Stimulated activated CD4-positive, alpha-beta T cell treated with anti-CD3 and anti-CD28 coated beads, Interleukin-1b, Interleukin-23, amount 100 ng/mL, for 24 hours (primary cell): ENCODE results near the gene PRKD2.

Experiments
- DNase-seq, 4 experiments: peaks; one replicate each; pipeline ENCODE4 v3.0.0-alpha.2; 2020; ENCODE audit warnings: low read depth in 4 of 4, low spot score in 1 of 4

Gene PRKD2

DNA sequence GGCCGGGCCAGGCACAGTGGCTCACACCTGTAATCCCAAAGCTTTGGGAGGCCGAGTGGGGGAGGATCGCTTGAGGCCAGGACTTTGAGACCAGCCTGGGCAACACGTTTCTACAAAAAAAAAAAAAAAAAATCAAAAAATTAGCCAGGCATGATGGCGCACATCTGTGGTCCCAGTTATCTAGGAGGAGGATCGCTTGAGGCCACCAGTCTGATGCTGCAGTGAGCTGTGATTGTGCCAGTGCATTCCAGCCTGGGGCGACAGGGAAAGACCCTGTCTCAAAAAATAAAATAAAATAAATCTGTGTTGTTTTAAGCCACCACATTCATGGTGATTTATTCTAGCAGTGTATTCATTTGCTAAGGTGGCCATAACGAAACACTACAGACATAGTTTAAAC, 51.8 kb downstream of the PRKD2 start:
- no peak for DNase-seq

DNA sequence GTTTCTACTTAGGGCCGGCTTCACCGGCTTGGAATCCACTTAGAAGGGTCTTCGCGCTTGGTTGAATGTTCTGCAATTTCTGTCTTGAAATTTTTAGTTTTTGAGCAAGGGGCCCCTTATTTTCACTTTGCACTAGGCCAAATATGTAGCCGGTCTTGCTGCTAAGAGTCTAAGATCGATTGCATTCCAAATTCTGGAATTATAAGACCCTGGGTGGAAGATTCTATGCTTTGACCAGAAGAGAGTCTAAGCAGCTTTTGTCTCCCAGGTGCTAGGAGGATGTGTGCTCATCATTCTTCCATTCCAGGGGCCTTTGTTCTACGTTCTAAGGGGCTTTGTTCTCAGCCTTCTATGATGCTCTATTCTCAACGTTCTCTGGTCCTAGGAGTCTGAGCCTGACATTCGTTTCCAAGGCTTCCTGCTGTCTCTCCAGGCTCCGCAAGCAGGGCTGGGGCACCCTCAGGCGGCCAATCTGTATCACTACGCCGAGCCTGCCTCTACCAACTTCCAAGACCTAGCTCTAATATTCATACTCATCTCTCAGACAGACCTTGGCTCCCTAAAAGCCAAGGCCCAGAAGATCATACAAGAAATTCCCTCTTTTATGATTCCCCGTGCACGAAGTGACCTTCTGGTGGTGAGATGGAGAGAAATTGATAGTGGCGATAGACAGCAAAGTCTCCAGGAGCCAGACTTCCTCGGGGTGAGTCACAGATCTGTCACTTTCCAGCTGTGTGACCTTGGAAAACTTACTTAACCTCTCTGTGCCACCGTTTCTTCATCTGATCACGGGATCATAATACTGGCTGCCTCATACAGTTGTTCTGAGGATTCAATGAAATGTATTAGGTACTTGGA, 55.0 kb downstream of the PRKD2 start:
- DNase-seq: peak in 3 of 4 experiments; percentile 38 to 68 (median 55)

DNA sequence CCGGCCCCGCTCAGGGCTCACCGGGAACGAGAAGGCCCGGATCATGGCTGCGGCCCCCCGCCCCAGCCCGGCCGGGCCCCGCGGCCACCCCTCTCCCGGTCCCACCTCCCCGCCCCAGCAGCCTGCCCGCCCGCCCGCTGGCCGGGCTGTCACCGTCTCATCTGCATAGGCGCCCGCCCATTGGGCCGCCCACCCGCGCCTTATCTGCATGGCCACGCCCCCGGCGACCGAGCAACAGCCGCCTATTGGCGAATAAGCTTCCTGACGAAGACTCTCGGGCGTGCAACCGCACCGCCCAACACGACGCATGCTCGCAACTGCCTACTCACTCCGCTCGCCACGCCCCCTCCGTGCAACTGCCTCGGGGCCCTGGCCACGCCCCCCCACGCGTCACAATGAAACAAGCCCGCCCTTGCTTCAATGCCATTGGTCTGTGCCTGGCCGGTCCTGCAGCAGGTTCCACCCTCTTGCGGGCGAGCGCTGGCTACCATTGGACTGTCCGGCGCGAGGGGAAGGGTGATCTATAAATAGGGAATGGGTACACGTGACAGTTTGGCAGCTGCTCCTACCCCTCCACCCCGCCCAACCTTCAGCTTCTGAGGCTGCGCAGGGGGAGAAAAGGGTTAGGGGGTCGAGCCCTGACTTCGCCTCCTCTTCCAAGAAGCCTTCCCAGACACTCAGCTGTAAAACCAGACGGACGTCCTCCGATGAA, 55.7 kb downstream of the PRKD2 start, which contains the start of gene DACT3:
DACT3 (minus strand) TSS at position 163 of the 712 bp plus-strand sequence; CDS start at position 45, 118 bp downstream.
- peak; percentile 100 for DNase-seq

DNA sequence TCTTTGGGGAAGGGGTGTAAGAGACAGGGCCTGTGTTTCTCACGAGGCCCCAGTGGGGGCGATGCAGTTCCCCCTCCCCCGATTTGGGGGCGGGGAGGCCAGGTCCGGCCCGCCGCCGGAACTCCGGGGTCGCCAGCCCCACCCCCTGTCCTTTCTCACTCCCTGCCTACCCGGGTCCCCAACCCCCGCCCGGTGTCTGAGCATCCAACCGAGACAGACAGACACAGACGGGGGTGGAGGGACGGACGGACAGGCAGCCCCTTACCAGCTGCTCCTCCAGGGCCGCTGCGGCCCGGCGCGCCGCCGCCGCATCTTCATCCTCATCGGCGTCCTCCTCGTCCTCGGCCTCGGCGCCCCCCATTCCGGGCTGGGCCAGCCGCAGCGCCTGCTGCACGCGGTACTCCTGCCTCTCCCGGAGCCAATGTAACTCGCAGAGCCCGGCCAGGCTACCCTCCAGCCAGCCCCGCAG, 56.3 kb downstream of the PRKD2 start:
- DNase-seq: no peak

DNA sequence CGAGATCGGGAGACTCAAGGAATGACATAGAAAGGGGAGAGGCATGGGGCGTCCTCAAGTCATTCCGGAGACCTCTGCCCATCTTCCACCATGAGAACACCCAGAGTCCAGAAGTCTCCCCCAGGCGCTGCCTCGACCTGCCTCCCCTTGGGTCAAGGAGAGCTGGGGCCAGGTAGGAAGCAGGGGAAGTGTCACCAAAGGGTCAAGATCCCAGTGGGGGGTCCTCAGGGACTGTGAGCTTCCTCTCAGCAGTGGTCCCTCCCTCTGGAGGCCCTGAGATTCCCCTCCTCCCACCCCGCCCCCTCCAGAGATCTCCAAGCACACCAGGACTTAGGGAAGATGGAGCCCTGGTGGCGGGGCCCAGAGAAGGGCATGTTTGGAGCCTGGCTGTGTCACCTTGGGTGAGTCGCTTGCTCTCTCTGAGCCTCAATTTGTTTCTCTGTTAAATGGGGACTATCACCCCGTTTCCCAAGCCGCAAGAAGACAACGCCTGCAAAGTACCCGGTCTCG, 56.9 kb downstream of the PRKD2 start:
- DNase-seq: no peak

DNA sequence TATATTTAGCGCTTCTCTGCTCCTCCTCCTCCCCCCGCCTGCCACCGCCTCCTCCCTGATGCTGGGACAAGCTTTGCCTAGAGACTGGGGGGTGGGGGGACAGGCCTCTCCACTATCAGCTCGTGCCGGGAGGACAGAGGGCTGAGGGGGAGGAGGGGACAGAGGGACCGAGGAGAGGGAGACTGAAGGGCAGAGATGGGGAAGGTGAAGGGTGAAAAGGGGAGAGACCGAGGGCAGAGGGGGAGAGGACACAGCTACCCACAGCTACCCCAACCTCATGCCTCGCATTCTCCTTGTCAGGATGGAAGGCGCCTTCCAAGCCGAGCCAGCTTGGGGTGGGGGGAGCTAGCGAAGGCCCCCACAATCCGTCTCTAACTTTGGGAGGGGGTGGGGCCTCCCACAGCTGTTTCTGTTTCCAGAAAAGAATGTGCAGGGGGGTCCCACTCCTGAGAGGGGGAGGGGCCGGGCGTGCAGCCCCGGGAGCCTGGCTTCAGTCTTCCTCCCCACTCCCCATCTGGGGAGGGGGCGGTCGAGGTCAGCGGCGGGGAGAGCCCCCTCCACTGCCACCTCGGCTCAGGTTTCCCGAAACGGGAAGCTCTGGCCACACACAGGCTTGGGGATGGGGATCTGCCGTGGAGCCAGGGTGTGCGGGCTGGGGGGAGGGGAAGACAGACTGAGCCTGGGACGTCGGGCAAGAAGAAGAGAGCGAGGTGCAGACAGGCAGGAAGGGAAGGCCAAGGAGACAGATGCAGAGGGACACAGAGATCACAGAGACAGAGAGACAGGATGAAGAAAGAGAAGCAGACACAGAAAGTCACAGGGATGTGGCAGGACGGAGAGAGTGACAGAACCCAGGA, 57.5 kb downstream of the PRKD2 start:
- DNase-seq: no peak

DNA sequence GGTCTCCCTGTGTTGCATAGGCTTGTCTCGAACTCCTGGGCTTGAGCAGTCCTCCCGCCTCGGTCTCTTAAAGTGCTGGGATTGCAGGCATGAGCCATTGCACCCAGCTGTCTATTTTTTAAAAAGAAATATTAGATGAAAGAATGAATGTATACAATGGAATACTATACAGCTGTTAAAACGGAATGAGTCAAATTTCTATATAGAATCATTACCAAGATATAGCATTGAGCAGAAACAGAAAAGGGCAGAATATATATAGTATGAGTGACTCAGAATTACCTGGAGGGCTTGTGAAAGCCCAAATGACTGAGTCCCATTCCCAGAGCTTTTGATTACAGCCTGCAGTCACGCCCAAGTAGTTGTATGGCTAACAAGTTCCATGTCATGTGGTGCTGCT, 60.4 kb downstream of the PRKD2 start:
- DNase-seq: no peak

DNA sequence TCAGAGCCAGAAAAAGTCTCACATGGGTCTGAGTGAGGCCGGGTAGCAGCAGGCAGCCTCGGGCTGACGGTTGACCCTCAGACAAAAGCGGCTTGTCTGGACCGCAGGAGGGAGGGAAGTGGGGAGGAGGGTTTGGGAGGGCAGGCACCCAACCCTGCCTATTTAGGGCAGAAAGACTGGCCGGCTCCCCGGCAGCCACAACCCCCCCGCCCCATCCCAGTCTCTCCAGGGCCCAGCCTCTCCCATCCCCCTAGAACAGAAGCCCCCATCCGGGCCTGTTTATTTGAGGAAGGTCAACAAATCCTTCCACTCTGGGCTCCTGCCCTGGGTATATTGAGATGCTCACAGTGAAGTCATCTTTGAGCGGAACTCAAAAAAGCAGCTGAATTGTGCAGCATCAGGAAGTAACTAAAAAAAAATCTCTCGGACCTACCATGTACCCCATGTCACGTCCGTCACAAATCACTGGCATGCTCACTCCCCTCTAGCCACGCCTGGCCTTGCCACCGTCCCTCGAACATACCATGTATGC, 62.2 kb downstream of the PRKD2 start:
- DNase-seq: no peak

DNA sequence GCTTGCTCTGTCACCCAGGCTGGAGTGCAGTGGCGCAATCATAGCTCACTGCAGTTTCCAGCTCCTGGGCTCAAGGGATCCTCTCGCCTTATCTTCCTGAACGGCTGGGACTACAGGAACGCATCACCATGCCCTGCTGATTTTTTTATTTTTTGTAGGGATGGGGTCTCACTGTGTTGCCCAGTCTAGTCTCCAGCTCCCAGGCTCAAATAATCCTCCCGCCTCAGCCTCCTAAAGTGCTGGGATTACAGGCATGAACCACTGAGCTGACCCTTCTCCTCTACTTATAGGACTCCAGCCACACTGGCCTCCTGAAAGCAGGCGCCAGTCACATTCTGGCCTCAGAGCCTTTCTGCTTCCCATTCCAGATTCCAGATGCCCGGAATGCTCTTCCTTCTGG, 66.5 kb downstream of the PRKD2 start:
- no peak for DNase-seq

DNA sequence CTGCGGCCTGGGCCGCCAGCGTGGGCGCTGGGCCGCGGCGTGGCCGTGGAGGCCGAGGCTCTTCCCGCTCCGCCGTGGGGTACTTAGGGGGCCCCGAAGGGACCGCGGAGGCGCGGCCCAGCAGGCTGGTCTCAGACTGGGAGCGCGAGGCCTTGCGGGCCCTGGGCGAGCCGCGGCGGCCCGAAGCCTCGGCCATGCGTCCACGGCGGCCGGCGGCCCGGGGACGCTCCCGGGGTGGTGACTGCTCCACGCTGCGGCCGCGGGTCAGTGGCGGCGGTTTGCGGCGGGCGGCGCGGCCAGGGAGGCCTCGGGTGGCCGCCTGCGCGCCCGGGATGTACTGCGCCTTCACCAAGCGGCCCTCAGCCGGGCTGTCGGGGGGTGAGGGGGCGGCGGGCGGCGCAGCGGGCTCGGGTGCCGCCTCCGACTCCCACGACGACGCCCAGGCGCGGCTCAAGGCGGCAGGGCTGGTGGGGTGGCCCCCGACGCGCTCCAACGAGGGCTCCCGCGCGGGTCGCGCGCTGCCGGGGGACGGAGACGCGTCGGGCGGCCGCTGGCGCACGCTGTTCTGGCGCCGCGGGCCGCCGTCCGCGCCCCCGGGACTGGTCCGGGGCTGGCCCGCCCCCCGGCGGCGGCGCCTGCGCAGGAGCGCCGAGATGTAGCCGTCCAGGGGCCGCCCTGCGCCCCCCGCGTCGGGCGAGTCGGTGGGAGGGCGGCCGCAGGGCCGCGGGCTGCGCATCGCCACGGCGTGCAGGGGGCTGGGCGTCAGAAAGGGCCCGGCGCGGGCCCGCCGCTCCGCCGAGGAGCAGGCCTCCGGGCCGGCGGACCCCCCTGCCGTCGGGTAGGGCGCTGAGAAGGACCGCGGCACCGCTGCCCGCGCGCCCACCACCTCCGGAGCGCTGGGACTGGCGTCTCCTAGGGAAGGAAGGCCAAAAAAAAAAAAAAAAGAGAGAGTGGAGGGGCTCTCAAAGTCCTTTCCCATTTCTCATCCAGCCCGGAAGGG, 67.7 kb downstream of the PRKD2 start:
- DNase-seq: no peak

DNA sequence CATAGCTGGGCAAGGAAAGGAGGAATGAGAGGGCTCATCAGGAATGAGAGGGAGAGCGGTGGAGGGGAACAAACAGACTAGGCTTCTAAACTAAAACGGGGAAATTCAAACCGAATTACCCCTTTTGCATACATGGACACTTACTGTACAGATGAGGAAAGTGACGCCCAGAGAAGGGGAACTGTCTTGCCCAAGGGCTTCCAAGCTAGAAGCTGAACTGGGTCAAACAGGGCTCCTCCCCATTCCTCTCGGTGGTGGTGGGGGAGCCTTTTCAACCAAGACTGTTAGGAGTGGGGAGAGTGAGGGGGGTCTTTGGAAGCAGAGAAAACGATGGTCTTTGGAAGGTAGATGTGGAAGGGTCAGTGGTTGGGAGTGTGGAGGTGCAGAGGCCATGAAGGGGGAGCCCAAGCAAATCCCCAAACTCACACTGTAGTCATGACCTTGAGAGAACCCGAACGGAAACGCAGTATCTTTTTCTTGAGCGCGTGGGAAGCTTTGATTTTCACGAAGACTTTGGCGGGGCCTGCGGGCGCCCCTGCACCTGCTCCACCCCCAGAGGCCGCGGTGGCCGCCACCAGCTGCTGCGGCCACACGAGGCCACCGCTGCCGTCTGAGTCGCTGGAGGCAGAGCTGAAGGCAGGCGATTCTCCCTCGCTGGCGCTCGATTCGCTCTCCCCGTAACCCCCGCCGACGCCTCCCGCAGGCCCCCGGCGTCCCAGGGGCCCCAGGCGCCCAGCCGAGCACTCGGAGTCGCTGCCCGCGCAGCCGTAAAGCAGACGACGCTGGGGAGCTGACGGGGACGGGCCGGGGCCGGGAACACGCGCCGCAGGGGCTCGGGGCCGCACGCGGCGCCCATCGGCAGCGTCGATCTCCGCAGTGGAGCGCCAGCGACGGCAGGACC, 68.6 kb downstream of the PRKD2 start:
- DNase-seq: no peak

DNA sequence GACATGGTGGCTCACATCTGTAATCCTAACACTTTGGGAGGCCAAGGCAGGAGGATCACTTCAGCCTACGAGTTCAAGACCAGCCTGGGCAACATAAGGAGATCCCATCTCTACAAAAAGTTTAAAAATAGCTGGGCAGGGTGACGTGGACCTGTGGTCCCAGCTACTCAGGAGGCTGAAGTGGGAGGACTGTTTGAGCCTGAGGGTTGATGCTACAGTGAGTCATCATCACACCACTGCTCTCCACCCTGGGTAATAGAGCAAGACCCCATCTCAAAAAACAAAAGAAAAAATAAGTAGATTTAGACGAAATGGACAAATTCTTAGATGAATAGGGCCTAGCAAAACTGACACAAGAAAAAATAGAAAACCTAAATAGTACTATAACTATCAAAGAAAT, 70.5 kb downstream of the PRKD2 start:
- DNase-seq: no peak

DNA sequence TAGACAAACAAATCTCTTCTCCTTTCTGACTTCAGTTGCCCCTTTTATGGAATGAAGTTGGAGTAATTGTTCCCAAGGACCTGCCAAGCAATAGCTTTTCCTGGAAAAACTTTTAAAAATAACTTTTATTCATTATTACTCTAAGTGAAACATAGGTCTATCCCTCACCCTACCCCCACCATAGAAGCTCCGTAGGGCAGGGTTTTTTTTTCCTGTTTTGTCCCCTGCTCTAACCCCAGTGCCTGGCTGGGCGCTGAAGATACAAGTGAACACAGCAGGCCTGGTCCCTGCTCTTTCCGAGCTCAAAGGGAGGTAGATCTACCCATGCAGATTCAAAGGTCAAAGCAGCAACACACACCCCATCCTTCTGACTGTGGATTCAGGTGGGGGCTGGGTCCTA, 72.2 kb downstream of the PRKD2 start:
- DNase-seq: no peak

DNA sequence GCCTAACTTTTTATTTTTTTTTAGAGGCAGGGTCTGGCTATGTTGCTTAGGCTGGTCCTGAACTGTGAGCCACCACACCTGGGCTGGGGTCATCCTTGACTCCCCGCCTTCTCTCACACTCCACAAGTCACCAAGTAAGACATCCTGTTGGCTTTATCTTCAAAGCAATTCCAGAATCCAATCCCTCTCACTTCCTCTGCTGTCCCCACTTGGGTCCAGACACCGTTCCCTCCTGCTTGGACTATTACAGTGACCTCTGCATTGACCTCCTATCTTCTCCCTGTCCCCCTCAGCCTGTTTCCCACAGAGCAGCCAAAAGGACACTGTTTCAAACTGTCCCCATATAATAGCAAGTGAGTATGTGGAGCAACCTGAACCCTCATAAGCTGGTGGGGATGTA, 76.3 kb downstream of the PRKD2 start:
- no peak for DNase-seq

DNA sequence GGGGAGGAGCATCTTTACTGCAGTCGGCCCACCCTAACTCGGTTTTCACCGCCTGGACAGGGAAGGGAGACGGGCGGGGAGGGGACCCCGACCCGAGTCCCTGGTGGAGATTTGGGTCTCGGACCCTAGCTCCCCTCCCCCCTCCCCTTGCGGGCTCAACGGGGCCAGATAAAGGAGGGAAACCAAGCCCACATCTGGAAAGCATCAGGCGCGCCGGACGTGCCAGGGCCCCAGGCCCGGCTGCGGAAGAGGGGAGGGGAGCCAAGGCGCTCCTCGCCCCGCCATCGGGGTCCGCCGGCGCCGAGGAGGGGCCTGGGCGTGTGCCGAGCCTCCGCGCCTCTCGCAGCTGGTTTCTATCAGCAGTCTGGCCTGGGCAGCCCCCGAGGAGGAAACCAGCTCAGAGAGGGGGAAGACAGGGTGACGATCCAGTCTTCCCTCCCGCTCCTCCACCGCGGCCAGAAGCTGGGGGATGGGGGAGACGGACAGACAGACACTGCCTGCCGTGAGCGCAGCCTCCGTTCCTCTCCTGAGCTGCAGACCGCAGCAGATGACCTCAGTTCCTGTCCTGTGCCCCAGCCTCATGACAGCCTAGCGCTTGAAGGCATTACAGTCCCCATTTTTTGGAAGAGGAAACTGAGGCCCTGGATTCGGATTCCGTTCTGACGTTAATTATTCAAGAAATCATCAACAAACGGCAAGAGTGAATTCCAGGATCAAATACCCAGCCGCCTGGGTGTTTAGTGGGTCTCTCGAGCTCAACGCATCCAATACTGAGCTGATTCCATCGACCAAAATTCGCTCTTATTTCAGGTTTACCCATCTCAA, 77.3 kb downstream of the PRKD2 start:
- no peak for DNase-seq

DNA sequence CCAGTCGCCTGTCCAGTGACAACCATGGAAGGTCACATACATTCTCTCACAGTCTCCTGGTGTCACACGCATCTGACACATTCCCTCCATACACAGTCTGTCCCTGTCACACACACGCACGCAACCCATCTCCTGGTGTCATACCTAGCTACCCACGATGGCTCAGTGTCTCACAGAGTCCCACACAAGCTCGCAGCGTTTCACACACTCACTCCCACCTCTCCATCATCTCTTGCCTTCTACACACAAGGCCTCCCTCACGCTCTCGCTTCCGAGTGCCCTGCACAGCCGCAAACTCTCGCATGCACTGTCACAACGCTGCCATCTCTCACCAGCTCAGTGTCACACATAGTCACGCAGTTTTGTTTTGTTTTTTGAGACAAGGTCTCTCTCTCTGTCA, 79.7 kb downstream of the PRKD2 start:
- DNase-seq: no peak

DNA sequence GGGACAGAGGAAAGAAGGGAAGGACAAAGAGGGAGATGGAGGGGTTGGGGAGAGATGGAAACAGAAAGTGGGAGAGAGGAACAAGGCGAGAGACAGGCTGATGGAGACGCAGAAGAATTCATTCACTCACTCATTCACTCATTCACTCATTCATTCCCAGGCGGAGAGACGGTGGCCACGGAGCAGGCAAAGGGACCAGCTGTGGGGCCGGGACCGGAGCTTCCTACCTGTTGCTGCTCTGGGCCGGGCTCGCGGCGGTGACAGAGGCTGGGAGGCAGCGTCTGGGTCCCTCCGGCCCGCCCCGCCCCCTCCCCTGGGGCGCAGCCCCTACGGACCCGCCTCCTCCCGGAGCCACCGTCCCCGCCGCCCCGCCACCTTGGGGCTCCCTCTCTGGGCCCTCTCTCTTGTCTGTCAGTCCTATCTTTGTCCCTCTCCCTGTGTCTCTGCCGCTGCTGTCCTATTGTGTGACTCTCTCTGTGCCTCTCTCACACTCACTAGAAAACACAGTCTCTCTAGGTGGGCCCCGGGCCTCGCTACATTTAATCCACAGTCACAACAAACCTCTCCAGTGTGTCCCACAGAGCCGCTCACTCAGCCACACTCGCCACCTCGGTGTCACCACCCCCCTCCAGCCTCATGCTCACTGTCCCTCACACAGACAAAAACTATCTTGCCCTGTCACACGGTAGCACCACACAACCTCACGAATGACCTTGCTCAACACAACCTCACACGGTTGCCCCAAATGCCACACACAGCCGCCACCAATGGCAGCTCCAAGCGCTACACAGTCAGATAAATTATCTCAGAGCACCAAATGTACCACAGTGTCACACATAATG, 80.8 kb downstream of the PRKD2 start, which contains the start of gene GNG8:
GNG8 (minus strand) TSS at position 283 of the 842 bp plus-strand sequence. CDS start 1,520 bp downstream, outside the sequence.
- DNase-seq: no peak
